ENCODE data around the gene EPM2A.

Gene EPM2A

DNA sequence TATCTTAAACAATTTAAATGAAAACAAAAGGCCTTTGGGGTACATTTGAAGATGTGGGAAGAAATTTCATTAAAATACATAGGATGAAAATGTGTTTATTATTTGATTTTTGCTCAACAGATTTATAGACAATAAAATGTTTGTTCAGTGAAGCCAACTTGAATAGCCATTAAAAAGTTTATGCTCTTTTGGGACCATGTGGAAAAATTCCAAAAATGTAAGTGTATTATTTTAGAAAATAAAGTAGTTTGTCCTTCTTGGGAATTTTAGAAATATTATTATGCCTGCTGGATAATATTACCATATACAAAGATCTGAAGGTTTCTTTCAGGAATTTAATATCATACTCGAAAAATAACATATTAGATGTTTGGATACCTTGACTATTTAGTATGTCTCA, 131.3 kb downstream of the EPM2A start:
- no peak for DNase-seq (ENCODE audit: low read depth in 2 of 2)

DNA sequence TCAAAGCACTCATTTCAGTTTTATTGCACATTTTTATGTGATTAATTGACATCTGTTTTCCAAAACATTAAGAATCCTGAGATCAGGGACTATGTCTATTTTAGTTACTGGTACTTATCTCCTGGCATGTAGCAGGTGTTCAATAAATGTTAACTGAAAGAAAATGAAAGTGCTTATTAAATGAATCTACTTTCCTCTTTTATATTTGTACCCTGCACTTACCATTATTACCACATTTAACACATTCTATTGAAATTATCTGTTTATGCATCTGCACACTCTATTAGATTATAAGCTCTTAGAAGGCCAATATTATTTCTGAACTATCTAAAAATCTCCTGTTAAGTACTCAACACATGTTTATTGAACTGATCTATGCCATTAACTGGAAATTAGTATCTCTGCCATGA, 131.9 kb downstream of the EPM2A start:
- DNase-seq (ENCODE audit: low read depth in 2 of 2) = no peak

DNA sequence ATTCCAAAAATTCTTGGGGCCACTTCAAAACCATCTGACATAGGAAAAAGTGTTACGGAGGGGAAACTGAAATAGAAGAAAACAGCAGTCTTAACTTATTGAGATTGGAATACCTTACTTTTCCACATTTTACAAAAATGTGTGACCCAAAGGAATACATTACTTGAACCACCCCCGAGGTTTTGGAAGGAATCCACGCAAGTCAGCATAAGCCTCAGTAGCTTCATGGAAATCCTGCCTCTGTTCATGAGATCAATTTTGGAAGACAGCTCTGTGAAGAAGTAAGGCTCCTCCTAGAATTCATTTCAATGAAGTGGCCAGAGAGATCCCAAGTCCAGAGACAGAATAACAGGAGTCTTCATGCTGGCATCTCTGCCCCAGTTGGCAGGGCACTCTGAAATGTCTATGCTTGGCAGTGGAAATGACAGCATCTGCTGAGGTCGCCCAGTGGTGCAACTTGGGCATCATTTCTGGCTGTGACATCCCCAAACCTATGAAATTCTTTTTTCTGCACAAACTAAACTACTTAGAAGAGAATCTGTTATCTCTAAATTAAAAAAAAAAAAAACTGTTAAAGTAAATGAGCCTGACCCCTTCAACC, 132.5 kb downstream of the EPM2A start:
- no peak for DNase-seq (ENCODE audit: low read depth in 2 of 2)

DNA sequence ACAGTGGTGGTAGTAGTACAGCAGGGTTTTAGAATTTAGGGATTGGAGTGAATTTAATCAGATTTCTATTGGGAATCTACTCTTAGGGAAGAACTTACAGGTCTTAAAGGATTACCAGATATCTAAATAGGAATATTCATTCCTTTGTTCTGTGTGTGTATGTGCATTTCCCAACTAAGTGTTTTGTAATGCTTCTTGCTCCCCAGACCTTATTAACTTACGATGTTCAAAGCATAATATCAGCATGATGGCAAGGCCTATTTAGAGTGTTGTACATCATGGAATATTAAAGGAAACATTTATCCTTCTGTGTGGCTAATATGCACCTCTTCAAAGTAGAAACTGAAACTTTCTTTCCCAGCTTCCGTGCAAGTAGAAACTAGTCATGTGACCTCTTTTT, 133.9 kb downstream of the EPM2A start:
- no peak for DNase-seq (ENCODE audit: low read depth in 2 of 2)

DNA sequence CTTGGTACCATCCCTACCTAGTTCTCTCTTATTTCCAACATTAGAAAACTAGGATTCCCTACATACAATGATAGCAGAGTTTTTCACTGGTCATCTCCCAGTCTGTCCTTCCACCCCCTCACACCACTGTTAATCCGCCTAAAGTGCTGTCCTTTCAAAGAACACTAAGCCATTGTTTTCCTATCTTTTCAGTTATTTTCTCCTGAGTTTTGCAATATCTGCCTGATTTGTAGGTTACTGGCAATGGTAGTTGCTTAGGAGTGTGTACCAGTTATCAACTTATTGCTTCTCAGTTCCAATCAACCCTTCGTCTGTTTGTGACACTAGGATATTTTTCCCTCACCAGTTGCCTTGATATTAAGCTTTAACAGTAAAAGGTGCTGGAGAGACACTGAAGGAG, 135.0 kb downstream of the EPM2A start:
- no peak for DNase-seq (ENCODE audit: low read depth in 2 of 2)

DNA sequence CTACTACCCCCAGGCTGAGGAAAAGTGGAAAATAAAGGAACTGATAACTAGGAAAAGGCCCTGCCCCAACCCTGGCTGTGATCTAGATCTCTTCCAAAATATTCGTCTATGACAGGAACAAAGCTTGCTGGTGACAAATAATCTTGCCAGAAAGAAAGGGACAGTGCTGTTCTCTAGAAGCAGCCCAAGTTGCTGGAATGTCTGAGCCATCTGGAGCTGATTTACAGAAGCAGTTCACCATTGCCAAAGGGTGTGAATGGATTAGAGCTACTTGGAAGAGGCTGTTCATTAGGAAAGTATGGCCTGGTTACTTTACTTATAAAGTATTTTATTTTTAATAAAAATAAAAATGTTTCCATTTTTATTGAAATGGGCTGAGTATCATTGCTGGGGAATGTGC, 146.3 kb downstream of the EPM2A start:
- DNase-seq (ENCODE audit: low read depth in 2 of 2) = no peak

DNA sequence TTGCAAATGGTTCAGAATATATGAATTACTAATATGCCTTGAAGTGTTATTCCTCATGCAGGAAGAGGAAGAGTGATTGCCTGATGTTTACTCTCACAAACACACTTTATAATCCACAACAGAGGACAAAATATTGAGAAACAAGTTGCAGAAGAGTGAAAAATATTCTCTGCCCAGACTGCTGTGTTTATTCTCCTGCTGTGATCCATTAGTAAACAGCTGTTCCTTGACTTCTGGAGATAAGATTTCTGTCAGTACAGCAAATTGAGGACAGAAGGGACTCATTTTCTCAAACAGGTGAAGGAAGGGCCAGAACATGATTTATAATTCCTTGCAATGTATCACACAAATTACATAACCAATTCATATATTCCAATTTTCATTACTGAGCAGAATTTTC, 148.0 kb downstream of the EPM2A start:
- no peak for DNase-seq (ENCODE audit: low read depth in 2 of 2)

DNA sequence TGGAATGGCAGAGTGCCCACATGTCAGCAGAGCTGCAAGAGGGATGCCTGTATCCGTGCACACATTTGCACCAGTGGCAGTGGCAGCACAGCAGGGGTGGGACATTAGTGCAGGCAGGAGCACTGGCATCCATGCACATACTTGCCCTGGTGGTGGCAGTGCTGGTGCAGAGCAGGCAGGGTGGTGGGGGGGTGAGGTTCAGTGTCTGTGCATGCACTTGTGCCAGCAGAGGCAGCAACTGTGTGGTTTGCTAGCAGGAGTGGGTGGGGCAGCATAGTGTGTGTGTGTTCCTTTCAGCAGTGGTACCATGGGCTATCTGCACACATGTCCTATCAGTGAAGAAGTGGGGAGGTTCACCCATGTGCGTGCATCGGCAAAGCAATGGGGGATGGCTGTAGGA, 151.6 kb downstream of the EPM2A start:
- no peak for DNase-seq (ENCODE audit: low read depth in 2 of 2)
